ENCODE measurements around the gene SLX9. TPM values are rescaled to one million over a fixed set of nuclear protein-coding genes. Genes with fewer than 3 reads are reported as not detected.
A peak's percentile ranks its signal among the peaks of the same experiment; 100 is the strongest.
"Not testable (repeated sequence)": the region's sequence is repeated elsewhere in the genome, so short reads cannot be mapped to it uniquely, and the experiment has no call there.

Gene SLX9
- total RNA-seq, 2 donors from 2014 or later, result 26.1 to 28.6 TPM

DNA sequence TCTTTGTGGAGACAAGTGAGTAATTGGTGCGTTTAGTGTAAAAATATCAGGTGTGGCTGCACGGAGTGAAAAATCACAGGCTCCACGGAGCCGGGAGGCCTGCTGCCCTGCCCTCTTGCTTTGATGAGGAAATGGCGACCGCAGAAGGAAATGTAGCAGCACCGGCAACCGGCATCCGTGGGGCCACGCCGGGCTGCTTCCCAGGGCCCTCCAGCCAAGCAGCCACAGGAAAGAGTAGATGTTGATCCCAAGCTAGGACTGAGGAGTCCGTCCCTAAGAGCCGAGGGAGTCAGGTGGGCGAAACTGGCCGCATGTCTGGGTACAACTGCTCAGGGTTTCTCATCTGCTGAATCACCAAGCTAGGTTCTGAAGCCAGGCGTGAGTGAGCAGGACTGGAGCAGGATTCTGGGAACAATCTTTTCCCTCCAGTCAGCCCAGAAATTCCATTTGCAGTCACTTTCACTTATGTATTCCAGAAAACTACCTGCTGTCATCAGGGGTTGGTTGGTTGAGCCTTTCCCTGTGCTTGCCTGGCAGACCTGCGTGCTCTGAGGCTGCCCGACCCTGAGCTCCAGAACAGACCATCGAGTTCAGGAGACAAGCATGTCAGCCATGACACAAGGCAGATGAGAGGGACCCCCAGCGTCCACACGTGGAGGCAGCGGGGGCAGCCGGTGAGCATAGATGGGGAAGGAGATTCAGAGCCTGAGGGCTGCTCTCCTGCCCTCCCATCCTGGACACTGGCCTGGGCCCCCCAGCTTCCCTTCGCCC, 13.3 kb upstream of the SLX9 start:
- DNase-seq, result peak; percentile 24
- no peak for ATAC-seq
- intact Hi-C loops (cut with DNase I), result no loop called here

DNA sequence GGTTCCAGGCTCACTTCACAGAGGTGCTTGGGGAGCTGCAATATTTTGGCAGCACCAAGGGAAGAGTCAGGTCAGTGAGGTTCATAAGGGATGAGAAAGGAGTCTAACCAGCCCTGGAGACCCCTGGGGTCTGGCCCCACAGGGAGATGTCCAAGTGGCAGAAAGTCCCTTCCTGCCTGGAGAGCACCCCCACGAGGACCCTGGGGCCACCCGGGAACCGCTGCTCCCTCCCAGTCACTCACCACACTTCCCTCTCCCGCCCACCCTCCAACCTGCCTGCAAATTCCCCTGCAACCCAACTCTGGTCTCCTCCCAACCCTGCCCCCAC, 12.6 kb upstream of the SLX9 start:
- intact Hi-C loops (cut with DNase I), result no loop called here

DNA sequence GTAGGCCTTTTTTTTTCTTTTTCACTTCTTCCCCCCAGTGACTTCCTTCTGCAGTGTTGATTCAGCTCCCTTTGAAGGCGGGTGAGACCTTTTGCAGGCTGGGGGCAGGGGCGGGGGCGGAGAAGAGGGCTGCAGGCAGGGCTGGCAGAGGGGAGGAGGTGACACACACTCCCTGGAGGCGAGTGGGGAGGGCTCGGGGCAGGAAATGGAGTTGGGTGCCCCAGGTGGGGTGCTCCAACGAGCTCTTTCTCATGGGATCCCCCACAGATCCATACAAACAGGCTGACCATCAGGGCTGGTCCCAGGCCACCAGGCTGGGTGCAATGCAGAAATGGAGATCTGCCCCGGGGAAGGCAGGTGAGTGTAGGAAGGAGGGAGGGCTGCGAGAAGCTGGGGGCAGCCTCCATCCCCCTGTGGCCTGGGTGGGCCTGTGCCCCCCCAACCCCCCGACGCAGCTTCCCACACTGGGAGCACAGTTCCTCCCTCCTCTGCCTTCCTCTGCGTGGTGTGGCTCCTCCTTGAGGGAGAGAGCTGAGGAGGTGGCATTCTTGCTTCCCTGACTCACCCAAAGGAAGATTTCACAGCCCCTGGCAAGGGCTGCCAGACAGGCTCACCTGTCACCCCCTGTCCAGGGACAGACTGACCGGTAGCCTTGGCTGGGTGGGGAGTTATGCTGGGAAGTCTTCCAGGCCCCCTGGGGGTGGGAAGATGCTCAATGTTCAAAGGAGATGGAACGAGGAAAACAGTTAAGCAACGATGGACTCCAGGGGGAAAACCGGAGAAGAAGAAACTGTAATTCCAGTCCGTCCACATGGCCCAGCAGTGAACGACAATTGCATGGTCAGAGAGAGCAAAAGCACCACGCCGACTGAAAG, 12.0 kb upstream of the SLX9 start:
- intact Hi-C loops (cut with DNase I), result no loop called here
- DNase-seq (peak; percentile 39), ATAC-seq (peak; percentile 34 to 55)

More for the DNA sequence above, 12.6 kb upstream of the SLX9 start:
- DNase-seq (no peak), ATAC-seq (no peak)

DNA sequence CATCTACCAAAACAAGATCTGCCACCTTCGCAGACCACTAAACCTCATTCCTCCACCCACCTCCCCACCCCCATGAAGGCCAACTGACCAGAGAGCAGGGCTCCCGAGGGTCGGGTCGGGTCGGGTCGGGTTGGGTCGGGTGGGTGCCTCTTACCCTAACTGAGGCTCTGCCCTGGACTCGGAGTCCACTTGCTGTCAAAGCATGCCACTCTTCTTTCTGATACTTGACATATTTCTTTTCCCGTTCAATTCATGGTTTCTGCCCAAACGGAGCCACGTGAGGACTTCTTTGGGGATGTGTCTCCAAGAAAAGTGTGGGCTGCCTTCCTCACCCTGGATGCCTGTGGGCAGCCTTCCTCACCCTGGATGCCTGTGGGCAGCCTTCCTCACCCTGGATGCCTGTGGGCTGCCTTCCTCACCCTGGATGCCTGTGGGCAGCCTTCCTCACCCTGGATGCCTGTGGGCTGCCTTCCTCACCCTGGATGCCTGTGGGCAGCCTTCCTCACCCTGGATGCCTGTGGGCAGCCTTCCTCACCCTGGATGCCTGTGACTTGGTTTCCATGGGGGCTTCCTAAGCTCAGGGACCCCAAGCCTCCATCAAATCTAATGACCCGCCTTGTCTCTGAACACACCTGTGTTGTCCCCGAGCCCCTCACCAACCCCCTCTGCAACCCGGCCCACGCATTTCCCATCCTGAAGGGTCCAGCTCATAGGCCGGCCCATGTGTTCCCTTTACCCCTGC, 11.2 kb upstream of the SLX9 start:
- ATAC-seq; intact Hi-C loops (cut with DNase I): not testable (repeated sequence)
- peak; percentile 13 for DNase-seq

DNA sequence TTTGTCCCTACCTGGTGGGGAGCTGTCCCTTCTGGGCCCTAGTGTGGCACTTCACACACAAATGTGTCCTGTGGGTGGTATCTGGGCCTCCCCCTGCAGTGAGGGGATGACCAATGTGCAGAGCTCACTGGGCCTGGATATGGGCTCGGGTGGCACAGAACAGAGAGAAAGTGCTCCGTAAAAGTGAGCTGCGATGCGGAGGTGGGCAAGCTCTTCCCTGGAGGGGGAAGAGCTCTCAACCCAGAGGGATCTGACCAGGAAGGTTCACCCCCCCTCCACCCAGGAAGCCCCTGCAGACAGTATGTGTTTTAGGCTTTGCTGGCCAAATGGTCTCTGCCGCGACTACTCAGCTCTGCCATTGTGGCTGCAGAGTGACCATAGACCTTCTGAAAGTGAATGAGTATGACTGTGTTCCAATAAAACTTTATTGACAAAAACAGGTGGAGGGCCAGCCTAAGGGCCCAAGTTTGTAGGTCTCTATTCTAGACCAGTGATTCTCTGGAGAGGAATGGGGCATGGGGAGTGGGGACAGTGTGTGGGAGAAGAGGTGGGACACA, 10.5 kb upstream of the SLX9 start:
- ATAC-seq, result no peak
- intact Hi-C loops (cut with DNase I), result no loop called here
- no peak for DNase-seq

DNA sequence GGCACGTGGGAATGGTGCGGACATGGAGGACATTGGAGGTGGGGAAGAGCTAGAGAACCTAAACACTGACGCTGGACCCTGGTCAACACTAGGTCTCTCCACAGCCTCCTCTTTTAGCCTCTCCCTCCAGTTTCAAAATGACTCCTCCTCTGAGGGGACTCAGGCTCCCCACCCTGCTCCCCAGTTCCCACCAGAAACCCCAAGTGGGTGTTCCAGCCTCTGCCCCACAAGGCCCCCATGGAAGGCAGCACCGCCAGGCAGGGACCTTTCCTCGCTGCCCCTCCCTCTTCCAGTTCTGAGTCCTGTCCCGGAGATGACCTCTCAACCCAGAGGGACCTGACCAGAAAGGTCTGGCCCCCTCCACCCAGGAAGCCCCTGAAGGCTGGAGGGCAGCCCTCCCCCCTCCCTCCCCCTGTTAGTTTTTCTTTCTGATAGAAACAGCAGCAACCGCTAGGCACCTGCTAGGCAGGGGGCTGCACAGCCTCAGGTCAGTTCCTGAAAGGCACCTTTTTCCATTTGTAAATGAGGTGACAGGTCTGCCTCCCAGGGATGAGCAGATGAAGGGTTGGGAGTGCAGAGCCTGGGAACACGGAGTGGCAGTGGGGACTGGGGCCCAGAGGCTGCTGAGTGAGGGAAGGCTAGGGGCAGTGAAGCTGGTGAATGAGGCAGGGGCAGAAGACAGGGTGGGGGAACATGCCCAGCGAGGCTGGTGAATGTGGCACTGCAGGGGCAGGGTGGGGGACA, 9.9 kb upstream of the SLX9 start:
- DNase-seq, result peak; percentile 12
- ATAC-seq, result no peak
- intact Hi-C loops (cut with DNase I), result loop anchor here in 1 of 2 donors (5.0 kb wide), 1 partner anchor 128 kb away; the partner anchor contains the start of gene UBE2G2

DNA sequence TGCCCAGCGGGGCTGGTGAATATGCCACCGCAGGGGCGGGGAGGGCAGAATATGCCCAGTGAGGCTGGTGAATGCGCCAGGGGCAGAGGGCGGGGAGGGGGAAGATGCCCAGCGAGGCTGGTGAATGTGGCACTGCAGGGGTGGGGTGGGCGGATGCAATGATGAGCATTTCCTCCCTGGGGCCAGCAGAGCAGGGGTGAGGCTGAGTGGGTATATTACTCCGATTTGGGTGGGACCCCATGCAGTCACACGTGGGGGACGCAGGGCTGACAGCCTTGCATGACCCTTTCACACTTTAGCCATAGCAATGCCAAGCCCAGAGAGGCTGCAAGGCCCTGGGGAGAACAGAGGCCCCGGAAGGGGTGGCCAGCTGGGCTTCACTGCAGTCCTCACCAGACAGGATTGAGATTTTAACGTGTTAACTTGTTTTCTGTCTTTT, 9.3 kb upstream of the SLX9 start:
- intact Hi-C loops (cut with DNase I), result loop anchor here in 1 of 2 donors (5.0 kb wide), 1 partner anchor 128 kb away; the partner anchor contains the start of gene UBE2G2
- DNase-seq (peak; percentile 59), ATAC-seq (peak in 1 of 2 donors; percentile 4)

DNA sequence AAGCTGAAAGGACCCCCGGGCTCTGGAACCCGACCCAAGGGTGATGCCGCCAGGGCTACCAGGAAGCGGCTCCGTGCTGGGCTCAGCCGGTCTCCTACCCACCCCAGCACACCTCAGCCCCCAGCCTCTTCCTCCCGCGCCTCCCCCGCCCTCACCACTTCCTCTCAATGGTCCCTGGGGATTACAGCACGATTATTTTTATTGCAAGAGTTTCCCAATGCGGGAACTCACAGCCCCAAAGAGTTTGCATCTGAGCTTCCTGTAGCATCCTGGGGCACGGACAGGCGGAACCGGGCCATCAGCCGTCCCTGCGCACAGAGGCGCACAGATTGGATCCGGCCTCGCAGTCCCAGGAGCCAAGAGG, 8.7 kb upstream of the SLX9 start:
- intact Hi-C loops (cut with DNase I), result loop anchor here in 1 of 2 donors (5.0 kb wide), 1 partner anchor 129 kb away; the partner anchor contains the start of gene UBE2G2
- ATAC-seq, result peak; percentile 16 to 38
- peak; percentile 41 for DNase-seq

DNA sequence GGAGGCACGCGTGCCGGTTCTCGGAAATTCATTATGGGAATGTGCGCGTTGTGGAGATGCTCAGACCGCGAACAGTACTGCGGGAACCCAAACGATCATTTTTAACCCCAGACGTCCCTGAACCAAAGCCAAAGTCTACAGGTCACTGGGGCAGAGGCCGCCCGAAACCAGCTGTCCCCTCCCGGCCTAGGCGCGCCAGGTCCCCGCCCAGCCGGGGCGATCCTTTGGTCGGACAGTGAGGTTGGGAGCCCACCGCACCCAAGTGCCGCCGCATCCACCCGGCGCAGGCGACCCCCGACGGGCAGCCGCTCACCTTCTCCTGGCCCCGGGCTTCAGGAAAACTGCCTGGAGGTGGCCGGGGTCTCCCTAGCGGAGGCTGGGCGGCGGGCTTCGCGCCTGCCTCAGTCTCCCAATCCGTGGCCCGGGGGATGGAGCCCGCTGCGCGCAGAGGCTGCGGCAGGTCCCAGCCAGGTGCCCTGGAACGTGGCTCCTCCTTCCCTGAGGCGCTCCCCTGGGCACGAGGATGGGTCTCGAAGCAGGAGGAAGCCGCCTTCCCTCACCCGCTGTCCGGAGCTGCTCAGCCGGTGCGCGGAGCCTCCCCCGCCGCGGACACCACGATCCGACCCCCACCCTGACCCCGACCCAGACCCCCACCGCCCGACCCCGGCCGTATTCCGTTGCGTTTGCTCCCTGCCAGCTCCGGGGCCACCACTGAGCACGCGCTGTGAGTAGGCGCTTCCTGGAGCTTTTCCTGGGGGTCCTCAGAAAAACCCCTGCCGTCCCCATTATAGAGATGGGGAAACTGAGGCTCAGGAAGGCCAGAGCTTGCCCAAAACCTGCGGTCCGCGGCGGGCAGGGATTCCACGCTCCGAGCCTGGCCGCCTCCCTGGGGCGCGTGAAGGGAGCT, 8.1 kb upstream of the SLX9 start:
- intact Hi-C loops (cut with DNase I), result loop anchor here in 1 of 2 donors (5.0 kb wide), 1 partner anchor 129 kb away; the partner anchor contains the start of gene UBE2G2
- peak; percentile 25 for DNase-seq

DNA sequence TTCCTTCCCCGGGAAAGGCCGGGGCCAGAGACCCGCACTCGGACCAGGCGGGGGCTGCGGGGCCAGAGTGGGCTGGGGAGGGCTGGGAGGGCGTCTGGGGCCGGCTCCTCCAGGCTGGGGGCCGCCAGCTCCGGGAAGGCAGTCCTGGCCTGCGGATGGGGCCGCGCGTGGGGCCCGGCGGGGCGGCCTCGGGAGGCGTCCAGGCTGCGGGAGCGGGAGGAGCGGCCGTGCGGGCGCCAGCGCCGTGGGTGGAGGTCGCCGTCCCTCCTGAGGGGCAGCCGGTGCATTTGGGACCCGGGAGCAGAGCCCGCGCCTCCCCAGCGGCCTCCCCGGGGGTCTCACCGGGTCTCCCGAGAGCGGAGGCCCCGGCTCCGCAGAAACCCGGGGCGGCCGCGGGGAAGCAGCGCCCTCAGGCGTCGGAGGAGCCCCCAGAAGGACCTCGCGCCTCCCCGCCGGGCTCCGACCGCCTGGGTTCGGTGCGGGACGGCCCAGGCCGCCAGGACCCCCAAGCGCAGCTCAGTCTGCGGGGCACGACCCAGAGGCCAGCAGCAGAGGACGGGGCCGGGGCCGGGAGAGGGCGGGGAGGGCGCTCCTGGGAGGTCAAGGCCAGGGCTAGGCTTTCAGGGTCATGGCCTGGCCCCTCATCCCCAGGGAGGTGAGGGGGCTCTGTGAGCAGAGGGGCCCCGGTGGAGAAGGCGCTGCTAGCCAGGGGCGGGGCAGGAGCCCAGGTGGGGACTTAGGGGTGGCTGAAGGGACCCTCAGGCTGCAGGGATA, 7.2 kb upstream of the SLX9 start:
- intact Hi-C loops (cut with DNase I), result loop anchor here in 1 of 2 donors (5.0 kb wide), 1 partner anchor 130 kb away; the partner anchor contains the start of gene UBE2G2
- ATAC-seq (peak; percentile 61 to 62), DNase-seq (peak; percentile 53)

More for the DNA sequence above, 8.1 kb upstream of the SLX9 start:
- peak in 1 of 2 donors; percentile 4 for ATAC-seq

DNA sequence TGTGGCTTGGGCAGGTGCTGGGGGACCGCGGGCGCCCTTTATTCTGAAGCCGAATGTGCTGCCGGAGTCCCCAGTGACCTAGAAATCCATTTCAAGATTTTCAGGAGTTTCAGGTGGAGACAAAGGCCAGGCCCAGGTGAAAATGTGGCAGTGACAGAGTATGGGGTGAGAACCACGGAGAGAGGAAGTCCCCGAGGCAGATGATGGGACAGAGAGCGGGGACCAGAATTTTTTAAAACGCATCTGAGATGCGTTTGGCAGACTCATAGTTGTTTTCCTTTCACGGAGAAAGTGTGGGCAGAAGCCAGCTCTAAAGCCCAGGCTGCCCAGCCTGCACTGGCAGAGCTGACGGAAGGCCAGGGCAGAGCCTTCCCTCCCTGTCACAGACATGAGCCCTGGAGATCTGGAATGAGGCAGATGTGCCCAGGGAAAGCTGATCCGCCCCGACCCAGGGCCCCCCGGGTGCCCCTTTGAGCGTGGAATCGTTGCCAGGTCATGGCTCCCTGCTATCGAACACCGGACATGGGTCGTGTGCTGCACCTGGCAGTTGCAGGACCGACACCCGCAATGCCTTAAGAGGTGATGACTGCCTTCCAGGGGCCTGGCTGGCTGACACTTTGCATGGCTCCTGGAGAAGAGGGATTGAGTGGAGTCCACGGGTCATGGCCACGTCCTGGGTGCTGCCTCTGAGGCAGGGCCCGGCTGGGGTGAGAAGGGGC, 6.5 kb upstream of the SLX9 start:
- ATAC-seq, result no peak

DNA sequence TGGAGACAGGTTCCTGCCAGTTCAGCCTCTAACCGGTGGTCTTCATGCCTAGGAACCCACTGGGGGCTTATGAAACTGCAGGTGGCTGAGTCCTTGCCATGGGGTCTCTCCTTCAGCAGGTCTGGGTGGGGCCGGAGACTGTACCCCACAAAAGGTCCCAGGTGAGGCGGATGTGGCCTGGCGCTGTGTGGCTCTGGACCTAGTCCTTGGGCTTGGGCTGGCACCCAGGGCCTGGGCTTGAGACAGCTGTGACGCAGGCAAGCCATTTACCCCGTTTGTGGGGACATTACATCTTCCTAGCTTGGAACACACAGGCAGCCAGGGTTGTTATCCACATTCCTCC, 5.9 kb upstream of the SLX9 start:
- DNase-seq (peak; percentile 15), ATAC-seq (no peak)
- intact Hi-C loops (cut with DNase I), result loop anchor here in 1 of 2 donors (5.0 kb wide), 1 partner anchor 132 kb away; the partner anchor contains the start of gene UBE2G2

More for the DNA sequence above, 6.5 kb upstream of the SLX9 start:
- intact Hi-C loops (cut with DNase I), result loop anchor here in 1 of 2 donors (5.0 kb wide), 1 partner anchor 131 kb away; the partner anchor contains the start of gene UBE2G2
- no peak for DNase-seq

DNA sequence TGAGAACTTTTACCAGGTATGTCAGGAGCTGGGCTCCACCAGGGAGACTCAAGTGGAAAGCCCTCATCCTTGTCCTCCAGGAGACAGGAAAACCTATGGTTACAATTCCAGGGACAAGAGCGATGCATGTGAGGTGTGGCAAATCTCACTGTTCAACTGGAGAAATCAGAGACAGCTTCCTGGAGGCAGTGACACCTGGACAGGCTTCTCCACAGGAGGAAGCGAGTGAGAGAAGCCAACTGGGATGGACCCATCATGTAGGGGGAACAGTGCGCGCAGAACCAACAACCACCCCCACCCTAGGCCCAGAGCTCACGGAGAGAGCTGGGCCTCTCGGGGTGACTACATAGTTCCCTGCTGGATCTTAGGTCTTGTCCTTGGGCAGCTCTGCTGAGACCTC, 5.6 kb upstream of the SLX9 start:
- DNase-seq (no peak), ATAC-seq (no peak)
- intact Hi-C loops (cut with DNase I), result loop anchor here in 1 of 2 donors (5.0 kb wide), 1 partner anchor 132 kb away; the partner anchor contains the start of gene UBE2G2

DNA sequence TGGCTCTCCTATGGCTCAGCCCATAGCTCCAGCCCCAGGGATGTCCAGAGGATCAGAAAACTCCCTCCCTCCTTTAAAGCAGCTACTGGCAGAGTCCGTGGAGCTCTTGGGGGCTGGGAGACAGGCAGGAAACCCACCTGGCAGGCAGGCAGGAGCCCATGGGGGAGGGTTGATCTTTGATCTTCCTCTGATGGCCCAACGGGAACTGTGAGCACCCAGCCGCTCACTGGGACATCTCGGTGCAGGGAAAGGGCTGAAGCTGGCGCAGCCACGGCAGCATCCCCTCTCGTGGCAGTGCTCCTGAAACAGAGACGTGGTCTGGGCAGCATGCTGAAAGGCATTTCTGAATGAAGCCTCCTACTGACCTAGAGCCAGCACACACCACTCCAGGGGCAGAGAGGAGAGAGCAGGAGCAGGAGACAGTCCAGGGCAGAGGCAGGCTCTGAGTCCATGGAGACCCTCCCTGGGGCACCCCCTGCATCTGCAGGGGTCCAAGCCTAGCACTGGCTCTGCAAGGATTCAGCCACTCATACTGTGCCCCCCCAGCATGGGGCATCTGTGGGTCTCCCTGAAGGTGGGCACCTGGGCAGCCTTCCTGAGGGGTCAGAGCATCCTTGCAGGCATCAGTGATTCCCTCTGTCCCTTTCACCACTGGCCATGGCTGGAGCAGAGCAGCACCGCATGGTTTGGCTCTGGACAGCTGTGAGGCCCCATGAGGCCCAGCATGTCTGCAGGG, 4.9 kb upstream of the SLX9 start:
- no peak for ATAC-seq
- intact Hi-C loops (cut with DNase I), result loop anchor here in 1 of 2 donors (5.0 kb wide), 2 partner anchors 43 to 133 kb away; partner anchors contain the start of gene UBE2G2
- DNase-seq, result peak; percentile 14

DNA sequence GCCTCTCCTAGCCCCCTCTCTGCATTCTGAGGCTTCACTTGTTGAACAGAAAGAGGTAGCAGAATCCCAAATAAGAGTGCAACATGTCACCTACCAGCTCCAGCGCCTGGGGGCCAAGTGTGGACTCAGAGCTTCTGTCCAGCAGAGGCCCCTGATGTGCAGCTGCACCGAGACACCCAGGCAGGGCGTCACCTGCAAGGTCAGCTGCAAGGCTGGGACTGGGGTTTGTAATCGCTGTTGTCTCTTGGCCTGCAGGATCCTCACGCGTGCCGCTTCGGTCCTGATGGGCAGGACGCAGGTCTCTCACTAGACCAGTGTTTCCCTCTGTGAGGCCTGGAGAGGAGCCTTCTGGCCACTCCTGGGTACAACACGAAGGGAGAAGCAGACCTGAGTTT, 4.3 kb upstream of the SLX9 start:
- intact Hi-C loops (cut with DNase I), result loop anchor here in 1 of 2 donors (5.0 kb wide), 1 partner anchor 43 kb away; no protein-coding TSS in a partner anchor
- peak; percentile 7 for DNase-seq

More for the DNA sequence above, 4.3 kb upstream of the SLX9 start:
- ATAC-seq, result no peak
